Astrocyte of the cerebellum (primary cell): ENCODE measurements around the gene PCSK5.

Experiments used
- DNase-seq: peaks from one replicate; pipeline ENCODE4 v3.0.0-alpha.2; 2011; ENCODE audit warnings: low read depth
- H3K4me3 ChIP-seq: 2 replicates; pipeline ENCODE4 v1.5.1; 2011; ENCODE audit warnings: mild to moderate bottlenecking, low read depth, low read length, moderate library complexity
- CTCF ChIP-seq: IDR thresholded peaks from 2 replicates; pipeline ENCODE4 v1.5.1; 2012; ENCODE audit warnings: low read length, low read depth, moderate library complexity, mild to moderate bottlenecking; ENCODE audit errors: missing control alignments
- in situ Hi-C: cut with HindIII; loops from 2 replicates; pipeline ENCODE4 v1.10.0; 2017; ENCODE audit warnings: low sequenced_read_pairs

Gene PCSK5

GRCh38 chr9:75937521-75938258, 47.2 kb downstream of the PCSK5 start:
- DNase-seq: no peak
- H3K4me3 ChIP-seq: no peak overlapping the region
- in situ Hi-C loops: no loop called here
- no peak for TF ChIP-seq CTCF

GRCh38 chr9:75938946-75939345, 48.5 kb downstream of the PCSK5 start:
- in situ Hi-C loops: no loop called here
- TF ChIP-seq CTCF: no peak
- no peak for DNase-seq
- H3K4me3 ChIP-seq: no peak overlapping the region

GRCh38 chr9:75939536-75940111, 49.2 kb downstream of the PCSK5 start:
- no peak overlapping the region for H3K4me3 ChIP-seq
- DNase-seq: no peak
- TF ChIP-seq CTCF: no peak
- in situ Hi-C loops: no loop called here

- TF ChIP-seq CTCF: no peak
- in situ Hi-C loops: no loop called here
- H3K4me3 ChIP-seq: no peak overlapping the region
- DNase-seq: no peak
These were observed 50.6 kb downstream of the PCSK5 start for GRCh38 chr9:75941066-75941465.

GRCh38 chr9:75941577-75942311, 51.3 kb downstream of the PCSK5 start:
- in situ Hi-C loops: no loop called here
- DNase-seq: no peak
- no peak overlapping the region for H3K4me3 ChIP-seq
- TF ChIP-seq CTCF: no peak

- in situ Hi-C loops: no loop called here
- no peak for DNase-seq
- no peak for TF ChIP-seq CTCF
- H3K4me3 ChIP-seq: no peak overlapping the region
These were observed 56.3 kb downstream of the PCSK5 start for GRCh38 chr9:75946766-75947165.
